Activated T-helper 2 cell treated with anti-CD3 and anti-CD28 coated beads, Interferon-gamma antibody, Interleukin-2, Interleukin-4, amounts not matched to agents 10 μg/mL and 5 μg/mL and 100 μg/mL, durations not matched to agents 14 hours and 24 hours and 36 hours (primary cell): ENCODE results near the gene TMEM107. TPM values are rescaled to one million over a fixed set of nuclear protein-coding genes. Genes with fewer than 3 reads are reported as not detected.
A peak's percentile ranks its signal among the peaks of the same experiment; 100 is the strongest.

Experiments used
- DNase-seq: peaks from one replicate; pipeline ENCODE4 v3.0.0; 2021; ENCODE audit warnings: low spot score
- H3K27ac Mint-ChIP-seq: one replicate; pipeline ENCODE4 v1.8.0; 2021; ENCODE audit warnings: mixed read lengths
- H3K27me3 Mint-ChIP-seq: one replicate; pipeline ENCODE4 v1.8.0; 2021; ENCODE audit warnings: low read depth, mixed read lengths
- H3K36me3 Mint-ChIP-seq: one replicate; pipeline ENCODE4 v1.8.0; 2021; ENCODE audit warnings: low read depth, mixed read lengths
- H3K4me1 Mint-ChIP-seq: one replicate; pipeline ENCODE4 v1.8.0; 2021; ENCODE audit warnings: low read depth, mixed read lengths
- H3K4me3 Mint-ChIP-seq: one replicate; pipeline ENCODE4 v1.8.0; 2021; ENCODE audit warnings: low read depth, mild to moderate bottlenecking, moderate library complexity, mixed read lengths
- H3K9me3 Mint-ChIP-seq: one replicate; pipeline ENCODE4 v1.8.0; 2021; ENCODE audit warnings: mixed read lengths
- intact Hi-C: fragments of 100-400 bp; cut with micrococcal nuclease; formaldehyde crosslinking; loops from one replicate; pipeline ENCODE4 v1.15.1; 2023
- total RNA-seq: library from RNA; stranded (reverse); gene quantifications from 2 replicates; pipeline ENCODE4 v1.2.3, GENCODE V29; 2022

TMEM107 gene
- total RNA-seq, 1 donor from 2014 or later = 25.0 TPM

DNA sequence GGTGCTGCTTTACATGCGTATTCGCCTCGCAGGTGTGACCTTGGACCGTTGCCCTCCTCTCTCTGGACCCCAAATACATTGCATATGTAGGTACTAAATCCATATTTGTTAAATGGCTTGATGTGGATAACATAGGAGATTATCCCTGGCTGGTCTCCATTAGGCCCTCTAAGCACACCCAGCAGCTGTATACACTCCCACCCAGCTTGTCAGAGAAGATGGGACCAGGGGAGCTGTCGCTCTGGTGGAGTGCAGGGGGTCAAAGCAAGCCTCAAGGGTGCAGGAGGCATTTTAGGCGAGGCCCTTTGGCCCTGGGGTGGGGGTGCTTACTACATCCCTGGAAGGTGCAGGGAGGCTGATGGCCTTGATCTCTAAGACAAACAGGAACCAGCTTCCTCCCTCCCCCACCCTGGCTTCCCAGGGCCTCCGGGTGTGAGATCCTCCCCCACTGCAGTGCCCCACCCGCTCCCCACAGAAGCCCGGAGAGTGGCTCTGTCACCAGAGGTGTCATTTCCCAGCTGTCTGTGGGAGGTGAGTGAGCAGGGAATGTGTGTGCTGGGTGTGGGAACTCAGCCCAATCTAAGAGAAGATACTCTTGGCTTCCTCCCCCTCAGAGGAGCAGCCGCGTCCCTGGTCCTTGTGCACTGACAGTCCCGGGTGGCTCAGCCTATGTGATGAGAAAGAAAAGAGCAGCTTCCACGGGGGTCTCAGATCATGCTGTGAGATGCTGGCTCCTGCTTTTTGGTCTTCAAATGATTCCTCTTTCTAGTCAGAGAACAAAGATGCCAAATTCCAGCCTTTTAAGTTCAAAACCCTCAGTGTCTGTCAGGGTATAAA, 12.0 kb downstream of the TMEM107 start:
- H3K4me3 Mint-ChIP-seq = peak overlapping the region; percentile 85
- no peaks in the 10 kb centered on the region for H3K9me3 Mint-ChIP-seq
- H3K27ac Mint-ChIP-seq = peak overlapping the region; percentile 99
- intact Hi-C loops = loop anchor here (1.0 kb wide), 1 partner anchor 9 kb away; no protein-coding TSS in a partner anchor
- H3K27me3 Mint-ChIP-seq = no peaks in the 10 kb centered on the region
- peaks cover 50% of the 10 kb centered on the region for H3K4me1 Mint-ChIP-seq
- H3K36me3 Mint-ChIP-seq = peaks cover 27% of the 10 kb centered on the region
- peak; percentile 65 for DNase-seq

DNA sequence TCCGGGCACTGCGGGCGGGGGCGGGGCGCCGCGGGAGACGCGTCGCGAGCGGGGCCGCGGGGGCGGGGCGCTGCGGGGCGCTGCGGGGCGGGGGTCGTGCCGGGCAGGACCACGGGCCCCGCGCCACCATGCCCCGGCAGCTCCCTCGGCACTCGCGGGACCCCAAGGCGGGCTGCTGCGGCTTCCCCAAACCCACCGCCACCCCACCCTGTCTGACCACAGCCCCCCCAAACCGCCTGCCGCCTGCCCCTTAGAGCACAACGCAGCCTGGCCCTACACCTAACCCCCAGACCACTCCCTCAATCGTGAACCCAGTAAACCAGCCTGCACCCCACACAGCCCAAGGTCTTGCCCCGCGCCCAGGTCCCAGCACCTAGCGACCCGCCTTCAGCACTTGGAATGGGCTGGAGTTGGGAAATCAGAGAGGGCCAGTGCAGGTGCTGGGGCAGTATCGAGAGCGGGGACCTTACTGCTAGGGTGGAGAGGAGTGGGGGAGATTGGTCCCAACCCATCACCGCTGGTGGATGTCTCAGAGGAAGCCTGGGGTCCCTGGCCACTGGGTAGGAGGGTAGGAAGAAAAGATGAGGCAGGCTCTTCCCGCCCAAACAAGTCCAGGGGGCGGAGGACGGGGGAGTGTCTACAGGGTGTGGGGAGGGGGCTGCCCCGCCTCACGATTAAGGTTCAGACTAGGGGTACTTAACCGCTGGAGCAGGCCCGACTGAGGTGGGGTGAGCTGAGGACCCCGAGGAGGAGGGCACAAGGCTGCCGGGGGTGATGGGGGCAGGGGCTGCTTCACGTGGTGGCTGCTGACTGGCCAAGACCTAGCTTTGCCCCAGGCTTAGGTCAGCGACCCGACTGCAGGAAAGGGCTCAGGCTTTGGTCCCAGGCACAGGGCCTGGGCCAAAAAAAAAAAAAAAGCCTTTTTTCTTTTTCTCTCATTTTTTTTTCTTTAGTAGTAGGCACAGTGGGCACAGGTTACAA, 12.9 kb downstream of the TMEM107 start:
- Mint-ChIP-seq H3K27me3 (no peaks in the 10 kb centered on the region), H3K4me1 (peaks cover 55% of the 10 kb centered on the region), H3K36me3 (peaks cover 34% of the 10 kb centered on the region), H3K9me3 (no peaks in the 10 kb centered on the region), H3K27ac (peak overlapping the region; percentile 99), H3K4me3 (peak overlapping the region; percentile 85)
- intact Hi-C loops = no loop called here
- DNase-seq = no peak

- Mint-ChIP-seq H3K9me3 (no peaks in the 10 kb centered on the region), H3K4me3 (peak within 1 kb of the TSS; percentile 85), H3K4me1 (peaks cover 55% of the 10 kb centered on the region), H3K27ac (peak within 1 kb of the TSS; percentile 99), H3K36me3 (peaks cover 34% of the 10 kb centered on the region), H3K27me3 (no peaks in the 10 kb centered on the region)
- peak; percentile 80 for DNase-seq
- intact Hi-C loops = no loop called here
Observed at GRCh38 chr17:8162233-8162996, 13.8 kb downstream of the TMEM107 start, which contains the start of gene VAMP2. TSS of gene VAMP2 (minus strand) at chr17:8162948. CDS start at chr17:8162879, 69 bp downstream.

- intact Hi-C loops = no loop called here
- Mint-ChIP-seq H3K27me3 (no peaks in the 10 kb centered on the region), H3K9me3 (no peaks in the 10 kb centered on the region), H3K36me3 (peaks cover 34% of the 10 kb centered on the region), H3K4me1 (peaks cover 53% of the 10 kb centered on the region), H3K27ac (peak overlapping the region; percentile 75), H3K4me3 (peak overlapping the region; percentile 81)
- DNase-seq = no peak
Observed at GRCh38 chr17:8161289-8162232, 14.6 kb downstream of the TMEM107 start.

GRCh38 chr17:8160741-8161221, 15.4 kb downstream of the TMEM107 start:
- peaks cover 34% of the 10 kb centered on the region for H3K36me3 Mint-ChIP-seq

DNA sequence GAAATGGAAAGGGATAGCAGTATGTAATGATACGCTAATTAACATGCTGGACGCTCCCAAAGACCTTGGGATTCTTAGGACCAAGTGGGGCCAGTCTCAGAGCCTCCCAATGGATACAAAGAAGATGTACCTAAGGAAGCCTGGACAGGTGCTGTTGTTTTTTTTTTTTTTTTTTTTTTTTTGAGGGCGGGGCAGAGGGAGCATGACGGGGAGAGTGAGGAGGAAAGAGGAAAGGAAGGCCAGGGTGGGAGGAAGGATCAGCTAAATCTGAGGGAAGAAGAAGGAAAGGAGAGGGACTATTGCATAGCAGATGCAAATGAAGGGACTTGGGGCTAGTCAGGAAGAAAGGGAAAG, 16.0 kb downstream of the TMEM107 start:
- Mint-ChIP-seq H3K4me1 (peaks cover 52% of the 10 kb centered on the region), H3K36me3 (peaks cover 34% of the 10 kb centered on the region), H3K9me3 (no peaks in the 10 kb centered on the region), H3K4me3 (peak overlapping the region; percentile 62), H3K27me3 (no peaks in the 10 kb centered on the region), H3K27ac (peak overlapping the region; percentile 73)
- intact Hi-C loops = no loop called here
- DNase-seq = no peak

More at GRCh38 chr17:8160741-8161221, 15.4 kb downstream of the TMEM107 start:
- no peaks in the 10 kb centered on the region for H3K9me3 Mint-ChIP-seq
- intact Hi-C loops = no loop called here
- DNase-seq = no peak
- no peaks in the 10 kb centered on the region for H3K27me3 Mint-ChIP-seq
- peak overlapping the region; percentile 81 for H3K4me3 Mint-ChIP-seq
- H3K27ac Mint-ChIP-seq = peak overlapping the region; percentile 73
- peaks cover 52% of the 10 kb centered on the region for H3K4me1 Mint-ChIP-seq

- Mint-ChIP-seq H3K9me3 (no peaks in the 10 kb centered on the region), H3K4me3 (peak overlapping the region; percentile 62), H3K27me3 (no peaks in the 10 kb centered on the region), H3K36me3 (peaks cover 34% of the 10 kb centered on the region), H3K27ac (peak overlapping the region; percentile 78), H3K4me1 (peaks cover 46% of the 10 kb centered on the region)
- DNase-seq = no peak
- intact Hi-C loops = no loop called here
Observed at GRCh38 chr17:8159459-8160223, 16.5 kb downstream of the TMEM107 start.

GRCh38 chr17:8159032-8159400, 17.2 kb downstream of the TMEM107 start:
- H3K9me3 Mint-ChIP-seq = no peaks in the 10 kb centered on the region
- peaks cover 42% of the 10 kb centered on the region for H3K4me1 Mint-ChIP-seq
- H3K27ac Mint-ChIP-seq = peak overlapping the region; percentile 86
- H3K4me3 Mint-ChIP-seq = peak overlapping the region; percentile 5
- intact Hi-C loops = no loop called here
- no peak for DNase-seq
- no peaks in the 10 kb centered on the region for H3K27me3 Mint-ChIP-seq
- H3K36me3 Mint-ChIP-seq = peaks cover 34% of the 10 kb centered on the region

- peak; percentile 83 for DNase-seq
- Mint-ChIP-seq H3K27me3 (no peaks in the 10 kb centered on the region), H3K27ac (peak overlapping the region; percentile 86), H3K4me1 (peaks cover 40% of the 10 kb centered on the region), H3K36me3 (peaks cover 34% of the 10 kb centered on the region), H3K4me3 (peak overlapping the region; percentile 5), H3K9me3 (no peaks in the 10 kb centered on the region)
- intact Hi-C loops = no loop called here
Observed at GRCh38 chr17:8158267-8159031, 17.7 kb downstream of the TMEM107 start.

- peaks cover 49% of the 10 kb centered on the region for H3K4me1 Mint-ChIP-seq
- peaks cover 29% of the 10 kb centered on the region for H3K36me3 Mint-ChIP-seq
- H3K4me3 Mint-ChIP-seq = no peak overlapping the region
Observed at GRCh38 chr17:8156246-8156992, 19.8 kb downstream of the TMEM107 start.

More at GRCh38 chr17:8156246-8156992, 19.8 kb downstream of the TMEM107 start:
- H3K27ac Mint-ChIP-seq = no peak overlapping the region
- no peaks in the 10 kb centered on the region for H3K9me3 Mint-ChIP-seq
- no peaks in the 10 kb centered on the region for H3K27me3 Mint-ChIP-seq
- peak; percentile 100 for DNase-seq
- intact Hi-C loops = loop anchor here (1.0 kb wide), 6 partner anchors 17 to 299 kb away; partner anchors contain the start of genes HES7 and NAA38
